Activated T-cell treated with anti-CD3 and anti-CD28 coated beads, Interleukin-2, amount 50 U/mL, for 72 hours (primary cell): ENCODE data around the gene SLC24A1. TPM values are rescaled to one million over a fixed set of nuclear protein-coding genes. Genes with fewer than 3 reads are reported as not detected.

Experiments
- ATAC-seq, 2 donors: fragments of 150-1000 bp; cut with Tn5 transposase; replicated peaks in 1 of 2; 2 replicates each; pipeline ENCODE4 v1.10.0; 2021; ENCODE audit warnings: moderate library complexity in 2 of 2, mild to moderate bottlenecking in 1 of 2
- DNase-seq, 2 donors: peaks; one replicate each; pipeline ENCODE4 v3.0.0; 2021 to 2022; ENCODE audit warnings: mixed read lengths in 1 of 2
- H3K27ac Mint-ChIP-seq: one replicate; pipeline ENCODE4 v1.8.0; 2022; ENCODE audit warnings: mild to moderate bottlenecking, moderate library complexity, mixed read lengths
- H3K27me3 Mint-ChIP-seq: one replicate; pipeline ENCODE4 v1.8.0; 2022; ENCODE audit warnings: low read depth, mixed read lengths
- H3K36me3 Mint-ChIP-seq, 2 donors: one replicate each; pipeline ENCODE4 v1.8.0; 2022; ENCODE audit warnings: mixed read lengths in 2 of 2, mild to moderate bottlenecking in 1 of 2; ENCODE audit not compliant: insufficient read depth in 2 of 2
- H3K4me1 Mint-ChIP-seq: one replicate; pipeline ENCODE4 v1.8.0; 2022; ENCODE audit warnings: low read depth, mixed read lengths
- H3K4me3 Mint-ChIP-seq, 2 donors: one replicate each; pipeline ENCODE4 v1.8.0; 2022; ENCODE audit warnings: mild to moderate bottlenecking in 2 of 2, mixed read lengths in 2 of 2, moderate library complexity in 2 of 2
- H3K9me3 Mint-ChIP-seq, 2 donors: one replicate each; pipeline ENCODE4 v1.8.0; 2022; ENCODE audit warnings: mixed read lengths in 2 of 2
- total RNA-seq, 2 donors: library from RNA; stranded (reverse); gene quantifications; one replicate each; pipeline ENCODE4 v1.2.3, GENCODE V29; 2022

Gene SLC24A1
- total RNA-seq, 2 donors from 2014 or later = 7.7 to 12.9 TPM

DNA sequence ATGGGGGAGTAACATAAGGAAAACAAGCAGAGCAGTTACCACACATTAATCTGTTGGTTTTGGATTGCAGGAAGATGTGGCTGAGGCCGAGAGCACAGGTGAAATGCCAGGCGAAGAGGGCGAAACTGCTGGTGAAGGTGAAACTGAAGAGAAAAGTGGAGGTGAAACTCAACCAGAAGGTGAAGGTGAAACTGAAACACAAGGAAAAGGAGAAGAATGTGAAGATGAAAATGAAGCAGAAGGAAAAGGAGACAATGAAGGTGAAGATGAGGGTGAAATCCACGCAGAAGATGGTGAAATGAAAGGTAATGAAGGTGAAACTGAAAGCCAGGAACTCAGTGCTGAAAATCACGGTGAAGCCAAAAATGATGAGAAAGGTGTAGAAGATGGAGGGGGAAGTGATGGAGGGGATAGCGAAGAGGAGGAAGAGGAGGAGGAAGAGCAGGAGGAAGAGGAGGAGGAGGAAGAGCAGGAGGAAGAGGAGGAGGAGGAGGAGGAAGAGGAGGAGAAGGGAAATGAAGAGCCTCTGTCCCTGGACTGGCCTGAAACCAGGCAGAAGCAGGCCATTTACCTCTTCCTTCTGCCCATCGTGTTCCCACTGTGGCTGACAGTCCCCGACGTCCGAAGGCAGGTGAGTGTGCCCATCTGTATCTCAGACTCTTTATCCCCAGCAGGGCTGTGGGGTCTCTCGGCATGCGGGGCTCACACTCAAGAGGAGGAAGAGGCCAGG is 28.7 kb downstream of the SLC24A1 start:
- Mint-ChIP-seq H3K4me3 (no peak overlapping the region), H3K27me3 (no peaks in the 10 kb centered on the region), H3K9me3 (no peaks in the 10 kb centered on the region), H3K27ac (peak overlapping the region; percentile 18), H3K4me1 (peaks cover 13% of the 10 kb centered on the region), H3K36me3 (peaks cover 4 to 9% of the 10 kb centered on the region in 2 donors)
- no peak for ATAC-seq
- no peak for DNase-seq

DNA sequence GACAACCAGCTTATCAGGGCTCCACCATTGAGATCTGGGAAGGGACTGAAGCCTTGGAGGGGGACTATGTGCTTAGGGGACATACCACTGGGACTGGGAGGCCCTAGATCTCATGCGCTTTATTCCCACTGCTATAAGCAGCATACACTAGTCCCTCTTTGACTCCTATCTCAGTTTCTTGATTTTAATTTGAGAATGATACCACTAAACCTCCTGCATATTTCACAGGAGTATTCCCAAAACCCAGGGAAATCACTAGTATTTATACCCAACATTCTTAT is 29.2 kb downstream of the SLC24A1 start:
- ATAC-seq (no peak), DNase-seq (no peak)
- H3K36me3 Mint-ChIP-seq = peaks cover 4 to 11% of the 10 kb centered on the region in 2 donors
- peaks cover 13% of the 10 kb centered on the region for H3K4me1 Mint-ChIP-seq
- no peaks in the 10 kb centered on the region for H3K9me3 Mint-ChIP-seq
- H3K4me3 Mint-ChIP-seq = no peak overlapping the region
- no peaks in the 10 kb centered on the region for H3K27me3 Mint-ChIP-seq
- H3K27ac Mint-ChIP-seq = no peak overlapping the region

DNA sequence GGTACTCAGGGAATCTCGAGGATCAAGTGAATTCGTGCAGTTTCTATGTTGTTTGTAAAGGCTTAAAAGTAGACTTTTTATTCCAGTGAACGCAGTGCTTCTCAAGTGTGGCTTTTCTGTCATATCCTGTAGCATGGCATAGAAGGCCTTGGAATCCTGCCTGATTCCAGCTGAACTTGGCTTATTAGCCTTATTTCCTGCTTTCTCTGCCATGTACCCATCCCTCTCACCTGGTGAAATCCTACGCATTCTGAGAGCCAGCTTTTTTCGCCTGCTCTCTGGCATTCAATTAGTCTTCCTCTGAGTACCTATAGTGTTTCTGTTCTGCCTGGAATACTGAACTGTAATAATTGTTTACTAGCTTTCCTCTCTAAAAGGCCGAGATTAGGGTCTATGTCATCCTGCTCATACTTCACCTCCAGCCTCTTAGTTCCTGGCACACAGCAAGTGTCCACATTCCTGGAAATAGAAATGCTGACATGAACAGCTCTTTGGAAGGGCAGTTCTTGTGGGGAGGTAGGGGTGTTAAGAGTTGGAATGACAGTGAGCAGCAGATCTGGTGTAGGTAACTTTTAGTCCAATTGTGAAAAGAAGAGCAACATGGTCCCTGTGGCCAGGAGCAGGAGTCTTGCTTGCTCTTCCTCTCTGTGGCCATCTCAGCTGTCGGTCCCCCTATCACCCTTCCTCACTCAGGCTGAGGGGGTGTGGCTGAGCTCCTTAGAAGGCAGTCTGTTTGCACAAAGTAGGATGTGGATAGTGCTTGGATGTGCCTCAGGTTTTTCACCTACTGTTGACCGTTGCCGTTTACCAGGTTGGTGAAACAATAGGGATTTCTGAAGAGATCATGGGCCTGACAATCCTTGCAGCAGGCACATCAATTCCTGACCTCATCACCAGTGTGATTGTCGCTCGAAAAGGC is 30.4 kb downstream of the SLC24A1 start:
- ATAC-seq = no peak
- Mint-ChIP-seq H3K9me3 (no peaks in the 10 kb centered on the region), H3K27me3 (no peaks in the 10 kb centered on the region), H3K4me1 (peaks cover 13% of the 10 kb centered on the region), H3K36me3 (peaks cover 4 to 14% of the 10 kb centered on the region in 2 donors), H3K4me3 (no peak overlapping the region), H3K27ac (no peak overlapping the region)
- no peak for DNase-seq

DNA sequence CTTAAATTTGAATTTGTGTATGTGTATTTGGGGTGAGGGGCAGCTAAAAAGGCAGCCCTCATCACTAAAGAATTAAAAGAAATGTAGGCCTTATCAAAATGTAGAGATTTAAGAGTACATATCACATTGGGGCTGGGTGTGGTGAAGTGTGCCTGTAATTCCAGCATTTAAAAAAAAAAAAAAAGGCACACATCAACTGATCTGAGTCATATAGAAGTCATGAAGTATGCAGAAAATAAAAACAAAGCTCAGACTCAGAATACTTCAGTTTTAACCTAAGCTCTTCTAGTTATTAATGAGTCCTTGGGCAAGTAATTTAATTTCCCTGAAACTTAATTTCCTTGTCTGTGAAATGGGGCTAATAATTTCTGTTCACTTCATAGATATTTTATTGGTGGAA is 31.6 kb downstream of the SLC24A1 start:
- no peak for ATAC-seq
- H3K9me3 Mint-ChIP-seq = no peaks in the 10 kb centered on the region
- peaks cover 13% of the 10 kb centered on the region for H3K4me1 Mint-ChIP-seq
- H3K27me3 Mint-ChIP-seq = no peaks in the 10 kb centered on the region
- H3K36me3 Mint-ChIP-seq = peaks cover 4 to 14% of the 10 kb centered on the region in 2 donors
- no peak overlapping the region for H3K4me3 Mint-ChIP-seq
- DNase-seq = no peak
- H3K27ac Mint-ChIP-seq = peak overlapping the region; percentile 74

DNA sequence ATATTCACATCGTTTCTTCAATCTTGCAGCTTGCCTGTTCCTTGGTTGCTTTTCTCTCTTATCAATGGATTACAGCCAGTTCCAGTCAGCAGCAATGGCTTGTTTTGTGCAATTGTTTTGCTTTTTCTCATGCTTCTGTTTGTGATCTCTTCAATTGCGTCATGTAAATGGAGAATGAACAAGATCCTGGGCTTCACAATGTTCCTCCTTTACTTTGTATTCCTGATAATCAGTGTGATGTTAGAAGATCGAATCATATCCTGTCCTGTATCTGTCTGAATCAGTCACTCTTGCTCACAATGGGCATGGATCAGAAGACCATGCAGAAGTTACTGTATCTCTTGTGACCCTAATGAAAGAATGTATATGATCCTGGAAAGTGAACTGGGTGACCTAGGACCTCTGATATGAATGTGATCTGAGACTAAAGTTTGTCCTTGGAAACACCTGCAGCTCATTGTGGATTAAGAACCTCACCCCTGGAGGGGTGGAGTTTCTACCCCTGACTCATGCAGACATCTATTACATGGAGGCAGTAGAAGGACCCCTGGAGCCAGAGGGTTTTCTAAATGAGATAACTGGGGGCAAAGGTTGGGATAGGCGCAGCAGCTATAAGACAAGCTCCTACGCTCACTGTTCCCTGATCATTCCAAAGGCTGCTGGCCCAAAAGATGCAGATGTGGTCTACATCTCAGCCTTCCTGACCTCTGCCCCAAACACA is 32.2 kb downstream of the SLC24A1 start:
- H3K27me3 Mint-ChIP-seq = no peaks in the 10 kb centered on the region
- no peak for DNase-seq
- no peak overlapping the region for H3K4me3 Mint-ChIP-seq
- H3K4me1 Mint-ChIP-seq = peaks cover 13% of the 10 kb centered on the region
- H3K27ac Mint-ChIP-seq = peak overlapping the region; percentile 44
- H3K36me3 Mint-ChIP-seq = peaks cover 4 to 14% of the 10 kb centered on the region in 2 donors
- no peaks in the 10 kb centered on the region for H3K9me3 Mint-ChIP-seq
- no peak for ATAC-seq

DNA sequence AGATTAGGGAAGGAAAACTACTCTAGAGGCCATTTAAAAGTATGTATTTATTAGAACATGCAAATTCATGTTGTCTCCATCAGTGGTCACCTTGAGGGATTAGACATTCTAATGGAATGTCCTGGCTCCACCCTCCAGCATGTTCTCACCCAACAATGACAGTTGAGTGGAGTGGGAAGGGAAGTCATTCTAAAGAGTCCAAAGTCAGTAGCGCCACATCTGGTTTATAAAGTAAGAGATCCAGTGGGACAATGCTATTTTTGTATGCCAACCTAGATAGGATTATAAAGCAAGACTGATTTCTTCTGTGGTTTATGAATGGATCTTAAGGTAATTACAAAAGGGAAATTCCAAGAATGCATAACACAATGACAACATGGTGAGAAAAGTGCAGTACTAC is 33.3 kb downstream of the SLC24A1 start:
- no peak for ATAC-seq
- Mint-ChIP-seq H3K4me3 (no peak overlapping the region), H3K27me3 (no peaks in the 10 kb centered on the region), H3K4me1 (peaks cover 11% of the 10 kb centered on the region), H3K9me3 (no peaks in the 10 kb centered on the region), H3K36me3 (peaks cover 4 to 15% of the 10 kb centered on the region in 2 donors), H3K27ac (no peak overlapping the region)
- DNase-seq = no peak

DNA sequence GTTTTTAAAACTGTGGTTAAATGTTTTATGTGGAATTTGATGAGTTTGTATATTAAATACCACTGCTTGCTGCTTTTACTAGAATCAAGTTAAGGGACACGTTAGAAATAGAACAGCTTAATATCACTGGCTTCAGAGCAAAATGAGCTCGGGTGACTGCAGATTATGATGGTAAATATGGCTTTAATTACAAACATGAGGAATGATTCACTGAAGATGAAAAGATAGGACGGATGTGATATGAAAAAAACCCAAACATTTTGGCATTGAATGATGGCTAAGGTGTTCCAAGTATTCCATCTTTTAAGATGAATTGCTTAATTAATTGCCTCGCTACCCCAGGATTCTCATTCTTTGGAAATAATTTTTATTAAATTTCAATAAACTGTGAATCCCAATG is 33.7 kb downstream of the SLC24A1 start:
- no peaks in the 10 kb centered on the region for H3K9me3 Mint-ChIP-seq
- H3K4me3 Mint-ChIP-seq = no peak overlapping the region
- peaks cover 6% of the 10 kb centered on the region for H3K4me1 Mint-ChIP-seq
- ATAC-seq = no peak
- H3K27me3 Mint-ChIP-seq = no peaks in the 10 kb centered on the region
- no peak for DNase-seq
- H3K36me3 Mint-ChIP-seq = peaks cover 5 to 18% of the 10 kb centered on the region in 2 donors
- H3K27ac Mint-ChIP-seq = no peak overlapping the region

DNA sequence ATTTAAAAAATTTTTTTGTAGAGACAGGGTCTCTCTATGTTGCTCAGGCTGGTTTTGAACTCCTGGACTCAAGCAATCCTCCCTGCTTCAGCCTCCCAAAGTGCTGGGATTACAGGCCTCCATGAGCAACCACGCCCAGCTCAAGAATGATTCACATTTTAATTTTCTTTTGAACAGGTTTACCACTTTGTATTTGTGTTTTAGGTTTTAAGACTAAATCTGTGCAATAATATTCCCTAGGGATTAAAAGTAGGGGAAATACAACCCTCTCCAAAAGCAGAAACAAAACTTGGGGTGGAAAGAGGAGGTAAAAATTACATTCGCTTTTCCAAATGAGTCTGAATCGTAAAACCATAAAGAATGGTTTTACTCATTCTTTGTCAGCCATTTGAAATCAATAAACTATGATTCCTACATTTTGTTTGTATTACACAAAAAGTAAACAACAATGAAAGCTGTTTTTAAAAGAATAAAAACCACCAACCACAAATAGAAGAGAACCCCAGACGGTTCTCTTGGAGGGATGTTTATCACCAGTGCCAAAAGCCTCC is 37.8 kb downstream of the SLC24A1 start:
- H3K4me3 Mint-ChIP-seq = no peak overlapping the region
- DNase-seq (no peak), ATAC-seq (no peak)
- H3K9me3 Mint-ChIP-seq = no peaks in the 10 kb centered on the region
- H3K4me1 Mint-ChIP-seq = no peaks in the 10 kb centered on the region
- H3K27me3 Mint-ChIP-seq = no peaks in the 10 kb centered on the region
- peak overlapping the region; percentile 51 for H3K27ac Mint-ChIP-seq
- H3K36me3 Mint-ChIP-seq = peaks cover 3 to 25% of the 10 kb centered on the region in 2 donors

DNA sequence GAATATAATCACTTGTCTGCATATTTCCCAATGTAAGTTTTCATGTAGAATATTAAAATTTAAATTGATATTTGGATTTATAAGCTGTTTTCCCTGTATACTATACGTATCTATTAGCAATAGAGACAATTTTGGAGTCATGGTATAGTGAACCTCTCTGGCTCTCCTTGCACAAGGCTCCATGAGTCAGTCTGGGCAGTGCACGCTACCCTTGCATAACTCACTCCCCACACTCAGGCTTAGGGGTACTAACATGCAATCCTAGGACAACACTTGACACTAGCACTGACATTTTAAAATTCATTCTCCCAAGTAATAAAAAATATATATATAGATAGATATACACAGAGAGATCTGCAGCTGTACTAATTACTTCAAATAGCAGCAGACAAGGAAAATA is 39.2 kb downstream of the SLC24A1 start:
- H3K36me3 Mint-ChIP-seq = peaks cover 3 to 23% of the 10 kb centered on the region in 2 donors
- no peak for DNase-seq
- no peak overlapping the region for H3K4me3 Mint-ChIP-seq
- no peak for ATAC-seq
- H3K9me3 Mint-ChIP-seq = no peaks in the 10 kb centered on the region
- H3K27ac Mint-ChIP-seq = no peak overlapping the region
- H3K4me1 Mint-ChIP-seq = no peaks in the 10 kb centered on the region
- no peaks in the 10 kb centered on the region for H3K27me3 Mint-ChIP-seq

DNA sequence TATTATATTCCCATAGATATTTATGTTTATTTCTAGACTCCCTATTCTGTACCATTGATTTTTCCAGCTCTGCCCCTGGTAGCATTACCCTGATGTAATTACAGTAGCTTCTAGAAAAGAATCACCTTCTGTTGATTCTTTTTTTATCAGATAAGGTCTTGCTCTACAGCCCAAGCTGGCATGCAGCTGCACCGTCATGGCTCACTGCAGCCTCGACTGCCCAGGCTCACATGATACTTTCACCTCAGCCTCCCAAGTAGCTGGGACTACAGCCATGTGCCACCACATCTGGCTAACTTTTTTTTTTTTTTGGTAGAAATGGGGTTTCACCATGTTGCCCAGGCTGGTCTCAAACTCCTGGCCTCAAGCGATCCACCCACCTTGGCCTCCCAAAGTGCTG is 41.8 kb downstream of the SLC24A1 start:
- Mint-ChIP-seq H3K4me3 (no peak overlapping the region), H3K9me3 (no peaks in the 10 kb centered on the region), H3K4me1 (no peaks in the 10 kb centered on the region), H3K27ac (peak overlapping the region; percentile 19), H3K27me3 (no peaks in the 10 kb centered on the region), H3K36me3 (peaks cover 3 to 21% of the 10 kb centered on the region in 2 donors)
- ATAC-seq (no peak), DNase-seq (no peak)

DNA sequence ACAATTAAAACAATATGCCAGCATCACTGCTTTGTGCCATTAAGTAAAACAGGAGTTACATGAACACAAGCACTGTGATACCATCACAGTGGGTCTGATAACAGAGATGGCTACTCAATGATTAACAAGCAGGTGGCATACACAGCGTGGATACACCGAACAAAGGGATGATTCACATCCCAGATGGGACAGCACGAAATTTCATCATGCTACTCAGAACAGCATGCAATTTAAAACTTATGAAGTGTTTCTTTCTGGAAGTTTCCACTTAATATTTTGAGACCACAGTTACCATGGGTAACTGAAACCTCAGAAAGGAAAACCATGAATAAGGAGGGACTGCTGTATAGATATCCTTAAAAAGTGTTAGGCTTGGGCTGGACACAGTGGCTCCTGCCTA is 44.5 kb downstream of the SLC24A1 start:
- Mint-ChIP-seq H3K27me3 (no peaks in the 10 kb centered on the region), H3K27ac (no peak overlapping the region)

DNA sequence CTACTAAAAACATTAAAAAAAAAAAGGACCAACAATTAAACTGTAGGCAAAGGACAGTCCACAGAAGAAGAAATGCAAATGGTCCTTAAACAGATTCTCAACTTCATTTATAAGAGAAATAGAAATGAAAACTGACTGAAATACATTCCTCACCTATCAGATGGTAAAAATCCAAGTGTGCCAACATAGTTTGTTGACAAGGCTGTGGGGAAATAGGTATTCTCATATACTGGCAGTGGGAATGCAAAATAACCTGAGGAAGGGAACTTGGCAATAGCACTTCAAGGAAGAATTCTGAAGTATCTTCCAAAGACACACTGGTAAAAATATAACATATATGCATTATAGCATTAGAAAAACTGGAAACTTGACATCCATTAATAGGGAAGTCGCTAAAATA is 53.8 kb downstream of the SLC24A1 start:
- Mint-ChIP-seq H3K27me3 (no peaks in the 10 kb centered on the region), H3K4me3 (no peak overlapping the region), H3K4me1 (no peaks in the 10 kb centered on the region), H3K36me3 (peaks cover 3 to 13% of the 10 kb centered on the region in 2 donors), H3K27ac (peak overlapping the region; percentile 75), H3K9me3 (no peaks in the 10 kb centered on the region)
- no peak for DNase-seq
- no peak for ATAC-seq

More for the DNA sequence above, 44.5 kb downstream of the SLC24A1 start:
- Mint-ChIP-seq H3K4me1 (no peaks in the 10 kb centered on the region), H3K36me3 (peaks cover 3 to 34% of the 10 kb centered on the region in 2 donors), H3K4me3 (no peak overlapping the region), H3K9me3 (no peaks in the 10 kb centered on the region)
- ATAC-seq (peak in 1 of 2 donors; percentile 38), DNase-seq (no peak)

DNA sequence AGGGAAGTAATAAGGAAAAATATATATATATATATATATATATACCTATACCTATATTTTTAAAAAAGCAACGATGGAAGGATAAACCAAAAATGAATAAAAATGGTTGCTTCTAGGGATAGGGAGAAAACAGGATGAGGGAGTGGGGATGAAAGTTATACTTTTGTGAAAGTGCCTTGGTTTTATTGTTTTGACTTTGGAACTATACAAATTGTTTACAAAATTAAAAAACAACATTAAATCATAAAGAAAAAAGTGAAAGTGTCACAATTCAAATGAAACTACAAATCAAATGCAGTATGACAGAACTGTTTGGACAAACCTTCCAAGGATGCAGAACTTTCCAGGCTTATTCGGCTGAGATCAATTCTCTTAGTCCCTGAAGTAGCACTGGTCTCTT is 54.4 kb downstream of the SLC24A1 start:
- ATAC-seq (no peak), DNase-seq (no peak)
- peaks cover 3 to 8% of the 10 kb centered on the region in 2 donors for H3K36me3 Mint-ChIP-seq
- H3K27me3 Mint-ChIP-seq = no peaks in the 10 kb centered on the region
- H3K4me1 Mint-ChIP-seq = no peaks in the 10 kb centered on the region
- H3K4me3 Mint-ChIP-seq = no peak overlapping the region
- no peaks in the 10 kb centered on the region for H3K9me3 Mint-ChIP-seq
- peak overlapping the region; percentile 5 for H3K27ac Mint-ChIP-seq
